A549 treated with AZD9567 at 1 μM for 4 hours (cell line): ENCODE measurements around the gene PTEN. TPM values are rescaled to one million over a fixed set of nuclear protein-coding genes. Genes with fewer than 3 reads are reported as not detected.

Experiments used
- total RNA-seq: library from RNA; stranded (reverse); fragments of 200-300 nt; extraction: Qiagen RNA extraction; gene quantifications from 5 replicates; pipeline ENCODE4 v1.2.3, GENCODE V29; 2022; ENCODE audit not compliant: insufficient read depth

Gene PTEN
- 37.8 to 55.5 TPM (median 40.2 TPM) in 5 replicates for total RNA-seq

DNA sequence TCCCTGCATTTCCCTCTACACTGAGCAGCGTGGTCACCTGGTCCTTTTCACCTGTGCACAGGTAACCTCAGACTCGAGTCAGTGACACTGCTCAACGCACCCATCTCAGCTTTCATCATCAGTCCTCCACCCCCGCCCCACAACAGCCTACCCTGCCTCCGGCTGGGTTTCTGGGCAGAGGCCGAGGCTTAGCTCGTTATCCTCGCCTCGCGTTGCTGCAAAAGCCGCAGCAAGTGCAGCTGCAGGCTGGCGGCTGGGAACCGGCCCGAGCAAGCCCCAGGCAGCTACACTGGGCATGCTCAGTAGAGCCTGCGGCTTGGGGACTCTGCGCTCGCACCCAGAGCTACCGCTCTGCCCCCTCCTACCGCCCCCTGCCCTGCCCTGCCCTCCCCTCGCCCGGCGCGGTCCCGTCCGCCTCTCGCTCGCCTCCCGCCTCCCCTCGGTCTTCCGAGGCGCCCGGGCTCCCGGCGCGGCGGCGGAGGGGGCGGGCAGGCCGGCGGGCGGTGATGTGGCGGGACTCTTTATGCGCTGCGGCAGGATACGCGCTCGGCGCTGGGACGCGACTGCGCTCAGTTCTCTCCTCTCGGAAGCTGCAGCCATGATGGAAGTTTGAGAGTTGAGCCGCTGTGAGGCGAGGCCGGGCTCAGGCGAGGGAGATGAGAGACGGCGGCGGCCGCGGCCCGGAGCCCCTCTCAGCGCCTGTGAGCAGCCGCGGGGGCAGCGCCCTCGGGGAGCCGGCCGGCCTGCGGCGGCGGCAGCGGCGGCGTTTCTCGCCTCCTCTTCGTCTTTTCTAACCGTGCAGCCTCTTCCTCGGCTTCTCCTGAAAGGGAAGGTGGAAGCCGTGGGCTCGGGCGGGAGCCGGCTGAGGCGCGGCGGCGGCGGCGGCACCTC, at the start of gene PTEN, which contains the start of gene KLLN:
Gene PTEN, plus strand, starts transcription at position 573 of the 891 bp plus-strand sequence. CDS start 845 bp downstream, outside the sequence.
Gene KLLN, minus strand, starts transcription at position 481 of the 891 bp plus-strand sequence. CDS start 1,046 bp downstream, outside the sequence.

DNA sequence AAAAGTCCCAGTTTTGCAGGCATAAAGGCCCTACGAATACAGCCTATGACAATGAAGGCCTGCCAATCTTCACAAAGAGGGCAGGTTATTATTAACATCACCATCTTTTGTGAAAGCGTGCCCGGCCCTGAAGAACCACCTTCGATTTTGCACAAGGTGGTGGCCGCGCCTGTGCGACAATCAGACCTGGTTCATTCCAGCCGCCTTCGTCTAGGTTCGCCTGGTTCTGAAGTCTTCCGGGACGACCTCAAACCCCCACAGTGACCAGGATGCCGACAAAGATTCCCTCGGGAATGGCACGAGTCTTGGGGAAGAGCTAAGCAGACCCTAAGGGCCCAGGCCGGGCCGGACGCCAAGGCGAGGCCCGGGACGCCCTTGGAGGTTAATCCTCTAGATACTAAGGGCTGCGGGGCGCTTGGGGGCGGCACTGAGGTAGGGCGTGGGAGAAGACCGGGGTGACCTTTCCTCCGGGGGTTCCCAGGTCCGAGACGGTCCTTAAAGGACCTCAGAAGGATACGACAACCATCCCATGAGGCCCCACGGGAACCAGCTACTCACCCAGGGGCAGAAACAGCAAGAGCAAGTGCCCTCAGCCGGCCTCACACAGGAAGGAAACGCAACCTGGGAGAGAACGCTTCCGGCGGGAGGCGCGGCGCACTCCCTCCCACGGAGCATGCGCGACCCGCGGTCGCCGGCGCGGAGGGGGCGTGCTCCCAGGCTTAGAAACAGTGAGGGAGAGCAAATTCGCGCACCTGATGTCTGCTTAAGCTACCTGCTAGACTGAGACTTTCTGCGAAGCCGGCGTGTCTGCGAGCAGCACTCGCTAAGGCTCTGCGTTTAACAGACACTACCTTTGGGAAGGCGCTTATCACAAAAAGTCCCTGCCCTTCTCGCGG, 45.6 kb upstream of the PTEN start, which contains the start of gene ATAD1:
Gene ATAD1, minus strand, starts transcription at position 618 of the 896 bp plus-strand sequence. CDS start 3,627 bp downstream, outside the sequence.

Other genes with a start within 250 kb of the PTEN start
- gene PAPSS2, start 203.7 kb upstream of the PTEN start, total RNA-seq: 17.6 to 23.8 TPM (median 20.6 TPM) in 5 replicates
- gene ATAD1, start 45.4 kb upstream of the PTEN start, total RNA-seq: 33.9 to 61.2 TPM (median 46.6 TPM) in 5 replicates
- gene KLLN, start 92 bp upstream of the PTEN start, total RNA-seq: 0.41 to 0.59 TPM (median 0.45 TPM) in 4 of 5 replicates, not detected in the other